Pancreas (tissue), 10 donors: ENCODE results near the gene ANKRD39. TPM values are rescaled to one million over a fixed set of nuclear protein-coding genes. Genes with fewer than 3 reads are reported as not detected.
A peak's percentile ranks its signal among the peaks of the same experiment; 100 is the strongest.

Source experiments
- ATAC-seq, 4 donors: fragments of 200-7000 bp; cut with Tn5 transposase; one replicate each; pipeline versions ENCODE4 v1.8.0 to v1.9.1; 2020; ENCODE audit warnings: mild to moderate bottlenecking in 4 of 4, moderate library complexity in 4 of 4
- DNase-seq, 6 donors: peaks; one replicate each; pipeline ENCODE4 v3.0.0-alpha.2; 2020
- FAIRE-seq: peaks from 2 replicates; lab custom pipeline; 2012; peaks lifted over from hg19 to GRCh38; lab: Jason Lieb, UNC
- H3K27ac ChIP-seq, 4 donors: fragments of 200-600 bp; sonication (generic); 1 replicate in 3 of 4; 2 replicates in 1 of 4; pipeline versions ENCODE4 v1.5.0 to v1.8.0; 2020
- H3K27me3 ChIP-seq, 4 donors: fragments of 200-600 bp; one replicate each; pipeline ENCODE4 v1.8.0; 2021
- H3K36me3 ChIP-seq, 3 donors: fragments of 200-600 bp; sonication (generic) in 1 of 3; one replicate each; pipeline versions ENCODE4 v1.5.0 to v1.8.0; 2020 to 2021
- H3K4me1 ChIP-seq, 3 donors: fragments of 200-600 bp; one replicate each; pipeline ENCODE4 v1.8.0; 2021
- H3K4me3 ChIP-seq, 4 donors: fragments of 200-600 bp; sonication (generic) in 2 of 4; one replicate each; pipeline versions ENCODE4 v1.5.0 to v1.8.0; 2020 to 2021
- H3K9me3 ChIP-seq, 4 donors: fragments of 200-600 bp; one replicate each; pipeline ENCODE4 v1.8.0; 2021
- WGBS, 2 donors: extraction: QIAGEN DNeasy Blood & Tissue Kit; methylation state at CpG; one replicate each; pipeline ENCODE4 v1.1.7; 2013; 5-methylcytosine and 5-hydroxymethylcytosine counted together
- intact Hi-C, 3 donors: fragments of 100-400 bp; cut with DNase I; formaldehyde crosslinking; loops; one replicate each; pipeline versions ENCODE4 v1.11.1 to v1.14.2; 2022
- polyA plus RNA-seq, 2 donors: library from polyadenylated mRNA; stranded (reverse); fragments of 200-250 nt; gene quantifications; one replicate each; pipeline ENCODE4 v1.2.3, GENCODE V29; 2013
- total RNA-seq, 6 donors: library from RNA; stranded (reverse); fragmentation: NEBNext Ultra II Directional in 4 of 6; extraction: Animal tissue kit (Norgen Biotek cat#: 25700) in 4 of 6; gene quantifications; one replicate each; pipeline versions ENCODE4 v1.2.1 to v1.2.4, GENCODE V29; 2021 to 2023
- TF ChIP-seq, protein P1 (sequence below), 4 donors: fragments of 200-600 bp; sonication (generic) in 3 of 4; IDR thresholded peaks; one replicate each; pipeline versions ENCODE4 v1.5.0 to v1.8.0; 2021; ENCODE audit warnings: antibody characterized with exemption in 4 of 4
- donor health status: healthy with polysubstance abuse.
- donor health status: DM: no; HTN: no; CAD: no; lungs with moderate emphysema.
- donor health status: DM: no; HTN: no; CAD: no.
- donor health status: control.
- donor health status: control.
- donor health status: Bipolar disorder and iron deficiency.
- donor health status: DM: yes; HTN: yes; CAD: no.
- donor health status: DM: no; HTN: no; CAD: no.
- donor health status: DM: no; HTN: no; CAD: no.
- donor health status: DM: yes; HTN: yes; CAD: no.

The ANKRD39 gene
- total and polyA plus RNA-seq, 8 donors, result 4.7 to 14.9 (median 6.4) TPM

DNA sequence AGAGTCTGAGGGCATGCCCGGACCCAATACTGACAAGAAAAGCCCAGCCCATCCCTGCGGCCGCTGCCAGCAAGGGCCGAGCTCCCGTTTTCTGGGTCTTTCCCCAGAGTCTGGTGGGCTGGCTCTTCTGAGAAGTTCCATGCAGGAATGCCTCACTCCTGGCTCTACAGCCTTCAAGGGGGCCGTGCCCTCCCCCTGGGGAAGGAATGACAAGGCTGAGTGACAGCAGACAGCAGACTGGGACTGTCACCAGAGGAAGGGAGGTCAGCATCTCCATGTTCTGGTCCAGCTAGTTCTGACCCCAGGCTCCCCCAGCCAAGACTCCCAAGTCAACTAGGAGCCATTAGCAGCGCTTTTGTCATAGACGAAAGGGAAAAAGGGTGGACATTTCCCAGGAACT is 25.1 kb upstream of the ANKRD39 start:
- TF ChIP-seq, protein P1, sequence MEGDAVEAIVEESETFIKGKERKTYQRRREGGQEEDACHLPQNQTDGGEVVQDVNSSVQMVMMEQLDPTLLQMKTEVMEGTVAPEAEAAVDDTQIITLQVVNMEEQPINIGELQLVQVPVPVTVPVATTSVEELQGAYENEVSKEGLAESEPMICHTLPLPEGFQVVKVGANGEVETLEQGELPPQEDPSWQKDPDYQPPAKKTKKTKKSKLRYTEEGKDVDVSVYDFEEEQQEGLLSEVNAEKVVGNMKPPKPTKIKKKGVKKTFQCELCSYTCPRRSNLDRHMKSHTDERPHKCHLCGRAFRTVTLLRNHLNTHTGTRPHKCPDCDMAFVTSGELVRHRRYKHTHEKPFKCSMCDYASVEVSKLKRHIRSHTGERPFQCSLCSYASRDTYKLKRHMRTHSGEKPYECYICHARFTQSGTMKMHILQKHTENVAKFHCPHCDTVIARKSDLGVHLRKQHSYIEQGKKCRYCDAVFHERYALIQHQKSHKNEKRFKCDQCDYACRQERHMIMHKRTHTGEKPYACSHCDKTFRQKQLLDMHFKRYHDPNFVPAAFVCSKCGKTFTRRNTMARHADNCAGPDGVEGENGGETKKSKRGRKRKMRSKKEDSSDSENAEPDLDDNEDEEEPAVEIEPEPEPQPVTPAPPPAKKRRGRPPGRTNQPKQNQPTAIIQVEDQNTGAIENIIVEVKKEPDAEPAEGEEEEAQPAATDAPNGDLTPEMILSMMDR (IDR thresholded peaks at IDR 0.05), result no peak
- H3K27me3 ChIP-seq, result no peaks in the 10 kb centered on the region
- H3K36me3 ChIP-seq, result no peaks in the 10 kb centered on the region
- FAIRE-seq (no peak), ATAC-seq (no peak), DNase-seq (no peak)
- H3K4me3 ChIP-seq, result no peak overlapping the region
- intact Hi-C loops, result no loop called here
- peaks cover 0 to 2% (median 2%) of the 10 kb centered on the region in 3 donors for H3K4me1 ChIP-seq
- H3K27ac ChIP-seq, result no peak overlapping the region
- no peaks in the 10 kb centered on the region for H3K9me3 ChIP-seq
- 76 to 81% methylated on average over 8 of the region's 8 CpGs for WGBS, 2 donors

DNA sequence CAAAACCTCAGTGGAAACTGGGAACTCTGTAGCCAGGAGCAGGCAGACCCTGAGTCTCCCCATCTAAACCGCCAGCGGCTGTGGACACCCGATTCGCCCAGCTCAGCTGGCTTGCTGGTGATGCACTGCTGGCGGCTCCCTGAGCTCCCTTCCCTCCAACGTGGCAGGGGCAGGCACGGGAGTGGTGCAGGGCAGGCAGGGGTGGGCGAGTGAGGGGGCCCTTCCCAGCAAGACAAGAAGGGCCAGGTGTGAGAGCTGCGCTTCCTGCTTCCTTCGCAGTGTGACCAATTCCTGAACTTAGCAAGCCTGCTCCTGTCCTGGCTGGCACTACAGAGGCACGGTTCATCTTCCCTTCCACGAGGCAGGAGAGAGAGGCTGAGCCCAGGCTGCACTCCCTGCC is 24.4 kb upstream of the ANKRD39 start:
- no peaks in the 10 kb centered on the region for H3K9me3 ChIP-seq
- no peak overlapping the region for H3K27ac ChIP-seq
- H3K27me3 ChIP-seq, result no peaks in the 10 kb centered on the region
- TF ChIP-seq, protein P1 (IDR thresholded peaks at IDR 0.05), result no peak
- WGBS, 2 donors, result 66 to 69% methylated on average over 12 of the region's 12 CpGs
- no peaks in the 10 kb centered on the region for H3K4me1 ChIP-seq
- peak in 1 of 6 donors; percentile 53 for DNase-seq
- intact Hi-C loops, result no loop called here
- no peak overlapping the region for H3K4me3 ChIP-seq
- peak in 1 of 4 donors; percentile 11 for ATAC-seq
- H3K36me3 ChIP-seq, result no peaks in the 10 kb centered on the region
- no peak for FAIRE-seq

DNA sequence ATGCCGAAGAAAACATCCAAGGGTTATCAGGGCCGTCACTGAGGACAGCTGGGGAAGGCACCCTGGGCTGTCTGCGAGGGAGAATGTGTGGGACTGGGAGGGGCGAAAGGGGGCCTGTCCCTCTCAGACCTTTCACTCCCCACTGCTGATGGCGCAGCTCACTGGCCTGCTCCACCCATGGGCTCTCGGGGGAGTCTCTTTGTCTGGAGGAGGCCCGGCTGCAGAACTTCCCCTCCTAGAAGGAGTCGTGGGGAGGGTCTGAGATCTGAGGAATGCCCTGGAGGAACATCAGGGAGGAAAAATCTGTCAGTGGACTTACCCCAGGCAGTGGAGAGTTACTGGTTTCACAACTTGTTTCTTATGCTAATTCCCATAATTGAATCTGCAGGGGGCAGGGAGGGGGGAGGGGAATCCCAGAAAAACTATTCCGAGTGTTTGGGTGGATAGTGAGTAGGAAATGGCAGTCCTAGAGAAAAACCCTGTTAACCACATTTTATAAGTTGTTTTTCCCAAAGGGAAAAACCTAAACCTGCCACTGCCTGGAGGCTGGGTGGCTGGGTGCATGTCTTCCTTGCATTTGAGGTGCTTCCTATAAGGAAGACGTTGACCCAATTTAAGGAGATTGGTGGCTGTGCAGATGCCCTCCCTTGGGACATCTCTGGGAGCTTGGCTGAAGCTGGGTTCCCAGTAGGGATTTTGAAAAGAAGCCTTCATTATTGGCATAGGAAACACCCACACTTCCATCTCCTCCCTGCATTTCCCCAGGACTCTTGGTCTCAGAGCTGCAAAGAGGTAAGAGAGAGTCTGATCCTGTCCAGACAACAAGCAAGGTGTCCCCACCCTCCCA is 23.8 kb upstream of the ANKRD39 start:
- TF ChIP-seq, protein P1 (IDR thresholded peaks at IDR 0.05), result no peak
- no peak for DNase-seq
- no peak for FAIRE-seq
- no peaks in the 10 kb centered on the region for H3K27me3 ChIP-seq
- intact Hi-C loops, result no loop called here
- no peaks in the 10 kb centered on the region for H3K36me3 ChIP-seq
- H3K4me1 ChIP-seq, result no peaks in the 10 kb centered on the region
- H3K9me3 ChIP-seq, result no peaks in the 10 kb centered on the region
- H3K4me3 ChIP-seq, result no peak overlapping the region
- WGBS, 2 donors, result 69 to 70% methylated on average over 10 of the region's 10 CpGs
- ATAC-seq, result no peak
- no peak overlapping the region for H3K27ac ChIP-seq

DNA sequence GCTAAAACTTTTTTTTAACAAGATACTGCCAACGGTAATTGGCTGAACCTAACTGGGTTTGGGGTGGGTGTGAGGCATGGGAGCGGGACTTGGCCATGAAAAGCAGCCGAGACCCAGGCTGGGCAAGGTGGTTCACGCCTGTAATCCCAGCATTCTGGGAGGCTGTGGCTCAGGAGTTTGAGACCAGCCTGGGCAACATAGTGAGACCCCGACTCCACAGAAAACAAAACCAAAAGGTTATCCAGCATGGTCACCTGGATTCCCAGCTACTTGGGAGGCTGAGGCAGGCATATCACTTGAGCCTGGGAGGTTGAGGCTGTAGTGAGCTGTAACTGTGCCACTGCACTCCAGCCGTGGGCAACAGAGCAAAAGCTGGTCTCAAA is 23.1 kb upstream of the ANKRD39 start:
- 80 to 88% methylated on average over 6 of the region's 6 CpGs for WGBS, 2 donors
- H3K27ac ChIP-seq, result no peak overlapping the region
- H3K9me3 ChIP-seq, result no peaks in the 10 kb centered on the region
- no peak for DNase-seq
- no peaks in the 10 kb centered on the region for H3K36me3 ChIP-seq
- FAIRE-seq, result no peak
- intact Hi-C loops, result no loop called here
- H3K4me1 ChIP-seq, result no peaks in the 10 kb centered on the region
- TF ChIP-seq, protein P1 (IDR thresholded peaks at IDR 0.05), result no peak
- no peak for ATAC-seq
- no peak overlapping the region for H3K4me3 ChIP-seq
- H3K27me3 ChIP-seq, result no peaks in the 10 kb centered on the region

DNA sequence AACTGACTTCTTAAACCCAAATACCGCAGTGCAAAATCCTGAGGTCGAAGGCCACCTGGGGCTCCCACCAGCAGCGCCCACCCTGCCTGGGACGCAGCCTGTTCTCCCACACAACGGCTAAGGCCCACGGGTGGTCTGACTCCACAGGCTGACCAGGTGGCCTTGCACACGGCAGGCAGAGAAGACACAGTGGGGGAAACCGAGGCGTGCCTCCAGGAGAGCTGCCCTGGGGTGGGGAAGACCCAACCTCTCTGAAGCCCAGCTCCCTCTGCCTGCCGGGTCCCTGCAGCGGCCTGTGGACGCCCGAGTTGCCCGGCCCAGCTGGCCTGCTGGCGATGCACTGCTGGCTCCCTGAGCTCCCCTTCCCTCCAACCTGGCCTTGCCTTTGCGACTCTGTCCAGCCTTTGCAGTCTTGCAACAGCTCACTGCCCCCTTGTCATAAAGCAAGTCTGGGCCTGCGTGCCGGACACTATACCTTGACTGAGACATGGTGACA is 21.8 kb upstream of the ANKRD39 start:
- no peaks in the 10 kb centered on the region for H3K36me3 ChIP-seq
- TF ChIP-seq, protein P1 (IDR thresholded peaks at IDR 0.05), result no peak
- intact Hi-C loops, result no loop called here
- no peak overlapping the region for H3K27ac ChIP-seq
- WGBS, 2 donors, result 84 to 89% methylated on average over 18 of the region's 18 CpGs
- H3K9me3 ChIP-seq, result no peaks in the 10 kb centered on the region
- DNase-seq (no peak), FAIRE-seq (no peak), ATAC-seq (no peak)
- no peaks in the 10 kb centered on the region for H3K27me3 ChIP-seq
- no peak overlapping the region for H3K4me3 ChIP-seq
- peaks cover 0 to 2% (median 0%) of the 10 kb centered on the region in 3 donors for H3K4me1 ChIP-seq
